HL-60 (cell line): ENCODE data around the gene ENOSF1.

Experiments used
- DNase-seq, 2 experiments: peaks; one replicate each; pipeline ENCODE4 v3.0.0-alpha.2; 2010 to 2020; ENCODE audit warnings: low read depth in 1 of 2, low spot score in 1 of 2
- H3K27ac ChIP-seq: fragments of 250-450 bp; sonication (Bioruptor Pico); replicated peaks from 2 replicates; pipeline ENCODE4 v1.5.1; 2020; ENCODE audit warnings: mild to moderate bottlenecking, moderate library complexity
- H3K27me3 ChIP-seq: fragments of 250-450 bp; sonication (Bioruptor Pico); 2 replicates; pipeline ENCODE4 v1.5.1; 2021; ENCODE audit warnings: mild to moderate bottlenecking, moderate library complexity; ENCODE audit not compliant: insufficient read depth, poor library complexity, severe bottlenecking
- H3K4me3 ChIP-seq: replicated peaks from 2 replicates; pipeline ENCODE4 v1.5.1; 2011; ENCODE audit warnings: mild to moderate bottlenecking, control low read depth, low read length; ENCODE audit not compliant: insufficient read depth
- GABPA ChIP-seq: IDR thresholded peaks from 2 replicates; pipeline ENCODE4 v1.6.1; 2012; ENCODE audit warnings: low read depth
- POLR2AphosphoS5 ChIP-seq: IDR thresholded peaks from 2 replicates; pipeline ENCODE4 v1.6.1; 2012; ENCODE audit warnings: low read depth
- SPI1 ChIP-seq: IDR thresholded peaks from 2 replicates; pipeline ENCODE4 v1.6.1; 2012; ENCODE audit warnings: low read depth, mild to moderate bottlenecking, borderline replicate concordance
- TF ChIP-seq, protein P1 (sequence below): IDR thresholded peaks from 2 replicates; pipeline ENCODE4 v1.6.1; 2012; ENCODE audit warnings: low read depth; ENCODE audit not compliant: insufficient replicate concordance
- TF ChIP-seq, protein P2 (sequence below): IDR thresholded peaks from one replicate; pipeline ENCODE4 v1.5.1; 2011; ENCODE audit warnings: low read length, control low read depth, inconsistent platforms; ENCODE audit not compliant: insufficient read depth

ENOSF1 gene

DNA sequence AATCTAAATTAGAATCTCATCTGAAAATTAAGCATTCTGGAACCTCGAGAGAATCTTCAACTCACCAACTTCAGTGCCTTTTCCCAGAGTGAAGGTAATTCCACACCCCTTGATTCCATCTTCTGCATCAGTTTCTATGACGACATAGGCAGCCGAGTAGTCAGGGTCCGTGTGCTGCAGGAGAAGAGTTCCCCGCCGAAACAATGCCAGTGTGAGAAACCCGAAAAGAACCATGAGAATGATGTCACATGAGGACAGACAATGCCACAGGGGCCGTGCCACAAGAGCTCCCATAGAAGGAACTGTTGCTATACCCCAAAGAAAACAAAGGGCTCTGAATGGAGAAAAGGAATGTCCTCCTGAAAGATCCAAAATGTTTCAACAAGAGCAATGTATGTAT is 6.0 kb downstream of the ENOSF1 start:
- Histone ChIP-seq H3K4me3 (no peak overlapping the region), H3K27me3 (no peaks in the 10 kb centered on the region), H3K27ac (no peak overlapping the region)
- DNase-seq: no peak
- TF ChIP-seq POLR2AphosphoS5: no peak
- TF ChIP-seq, protein P1, sequence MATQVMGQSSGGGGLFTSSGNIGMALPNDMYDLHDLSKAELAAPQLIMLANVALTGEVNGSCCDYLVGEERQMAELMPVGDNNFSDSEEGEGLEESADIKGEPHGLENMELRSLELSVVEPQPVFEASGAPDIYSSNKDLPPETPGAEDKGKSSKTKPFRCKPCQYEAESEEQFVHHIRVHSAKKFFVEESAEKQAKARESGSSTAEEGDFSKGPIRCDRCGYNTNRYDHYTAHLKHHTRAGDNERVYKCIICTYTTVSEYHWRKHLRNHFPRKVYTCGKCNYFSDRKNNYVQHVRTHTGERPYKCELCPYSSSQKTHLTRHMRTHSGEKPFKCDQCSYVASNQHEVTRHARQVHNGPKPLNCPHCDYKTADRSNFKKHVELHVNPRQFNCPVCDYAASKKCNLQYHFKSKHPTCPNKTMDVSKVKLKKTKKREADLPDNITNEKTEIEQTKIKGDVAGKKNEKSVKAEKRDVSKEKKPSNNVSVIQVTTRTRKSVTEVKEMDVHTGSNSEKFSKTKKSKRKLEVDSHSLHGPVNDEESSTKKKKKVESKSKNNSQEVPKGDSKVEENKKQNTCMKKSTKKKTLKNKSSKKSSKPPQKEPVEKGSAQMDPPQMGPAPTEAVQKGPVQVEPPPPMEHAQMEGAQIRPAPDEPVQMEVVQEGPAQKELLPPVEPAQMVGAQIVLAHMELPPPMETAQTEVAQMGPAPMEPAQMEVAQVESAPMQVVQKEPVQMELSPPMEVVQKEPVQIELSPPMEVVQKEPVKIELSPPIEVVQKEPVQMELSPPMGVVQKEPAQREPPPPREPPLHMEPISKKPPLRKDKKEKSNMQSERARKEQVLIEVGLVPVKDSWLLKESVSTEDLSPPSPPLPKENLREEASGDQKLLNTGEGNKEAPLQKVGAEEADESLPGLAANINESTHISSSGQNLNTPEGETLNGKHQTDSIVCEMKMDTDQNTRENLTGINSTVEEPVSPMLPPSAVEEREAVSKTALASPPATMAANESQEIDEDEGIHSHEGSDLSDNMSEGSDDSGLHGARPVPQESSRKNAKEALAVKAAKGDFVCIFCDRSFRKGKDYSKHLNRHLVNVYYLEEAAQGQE: no peak
- TF ChIP-seq SPI1: no peak
- TF ChIP-seq, protein P2, sequence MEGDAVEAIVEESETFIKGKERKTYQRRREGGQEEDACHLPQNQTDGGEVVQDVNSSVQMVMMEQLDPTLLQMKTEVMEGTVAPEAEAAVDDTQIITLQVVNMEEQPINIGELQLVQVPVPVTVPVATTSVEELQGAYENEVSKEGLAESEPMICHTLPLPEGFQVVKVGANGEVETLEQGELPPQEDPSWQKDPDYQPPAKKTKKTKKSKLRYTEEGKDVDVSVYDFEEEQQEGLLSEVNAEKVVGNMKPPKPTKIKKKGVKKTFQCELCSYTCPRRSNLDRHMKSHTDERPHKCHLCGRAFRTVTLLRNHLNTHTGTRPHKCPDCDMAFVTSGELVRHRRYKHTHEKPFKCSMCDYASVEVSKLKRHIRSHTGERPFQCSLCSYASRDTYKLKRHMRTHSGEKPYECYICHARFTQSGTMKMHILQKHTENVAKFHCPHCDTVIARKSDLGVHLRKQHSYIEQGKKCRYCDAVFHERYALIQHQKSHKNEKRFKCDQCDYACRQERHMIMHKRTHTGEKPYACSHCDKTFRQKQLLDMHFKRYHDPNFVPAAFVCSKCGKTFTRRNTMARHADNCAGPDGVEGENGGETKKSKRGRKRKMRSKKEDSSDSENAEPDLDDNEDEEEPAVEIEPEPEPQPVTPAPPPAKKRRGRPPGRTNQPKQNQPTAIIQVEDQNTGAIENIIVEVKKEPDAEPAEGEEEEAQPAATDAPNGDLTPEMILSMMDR: no peak
- TF ChIP-seq GABPA: no peak

DNA sequence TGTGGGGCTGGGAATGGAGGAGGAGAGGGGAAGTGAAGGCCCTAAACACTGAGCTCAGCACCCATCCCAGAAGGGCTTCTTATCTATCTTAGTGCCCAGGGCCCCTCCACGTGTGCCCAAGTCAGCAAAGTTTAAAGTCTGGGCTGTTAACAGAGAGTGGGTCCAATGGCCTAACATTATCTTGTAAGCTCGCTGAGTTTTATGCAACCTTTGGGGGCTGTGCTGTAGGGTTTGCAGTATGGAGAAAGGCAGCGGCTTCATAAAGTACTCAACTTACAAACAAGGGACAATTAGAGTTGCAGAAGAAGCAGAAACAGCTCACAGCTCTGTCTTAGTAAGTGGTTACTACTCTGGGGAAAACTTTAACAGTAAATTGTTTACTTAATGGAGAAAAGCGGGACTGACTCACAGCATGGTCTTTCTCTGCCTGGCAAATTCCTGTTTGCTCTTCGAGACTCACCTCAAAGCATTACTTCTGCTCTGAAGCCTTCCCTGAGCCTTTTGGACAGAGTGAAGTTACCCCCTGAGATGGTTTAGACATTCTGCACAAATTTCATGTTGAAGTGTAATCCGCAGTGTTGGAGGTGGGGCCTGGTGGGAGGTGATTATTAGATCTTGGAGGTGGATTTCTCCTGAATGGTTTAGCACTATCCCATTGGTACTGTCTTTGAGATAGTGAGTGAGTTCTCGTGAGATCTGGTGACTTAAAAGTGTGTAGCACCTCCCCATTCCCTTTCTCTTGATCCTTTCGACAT is 9.0 kb downstream of the ENOSF1 start:
- no peak for DNase-seq
- no peak; the same call in 1 of the 2 replicates for TF ChIP-seq POLR2AphosphoS5
- H3K27ac ChIP-seq: peak overlapping the region; percentile 18
- no peaks in the 10 kb centered on the region for H3K27me3 ChIP-seq
- no peak overlapping the region for H3K4me3 ChIP-seq

DNA sequence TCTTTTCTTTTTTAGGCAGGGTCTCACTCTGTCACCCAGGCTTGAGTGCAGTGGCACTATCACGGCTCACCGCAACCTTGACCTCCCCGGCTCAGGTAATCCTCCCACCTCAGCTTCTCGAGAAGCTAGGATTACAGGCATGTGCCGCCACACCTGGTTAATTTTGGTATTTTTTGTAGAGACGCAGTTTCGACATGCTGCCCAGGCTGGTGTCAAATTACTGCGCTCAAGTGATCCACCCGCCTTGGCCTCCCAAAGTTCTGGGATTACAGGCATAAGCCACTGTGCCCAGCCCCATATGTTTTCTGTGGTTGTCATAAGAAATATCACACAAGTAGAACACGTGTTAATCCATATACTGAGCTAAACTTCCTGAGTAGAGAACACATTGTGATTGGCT is 14.6 kb downstream of the ENOSF1 start:
- DNase-seq: no peak
- H3K27ac ChIP-seq: no peak overlapping the region
- no peaks in the 10 kb centered on the region for H3K27me3 ChIP-seq
- no peak overlapping the region for H3K4me3 ChIP-seq
- TF ChIP-seq SPI1 (no peak), GABPA (no peak), POLR2AphosphoS5 (no peak)
- TF ChIP-seq, protein P2: no peak
- TF ChIP-seq, protein P1: no peak

DNA sequence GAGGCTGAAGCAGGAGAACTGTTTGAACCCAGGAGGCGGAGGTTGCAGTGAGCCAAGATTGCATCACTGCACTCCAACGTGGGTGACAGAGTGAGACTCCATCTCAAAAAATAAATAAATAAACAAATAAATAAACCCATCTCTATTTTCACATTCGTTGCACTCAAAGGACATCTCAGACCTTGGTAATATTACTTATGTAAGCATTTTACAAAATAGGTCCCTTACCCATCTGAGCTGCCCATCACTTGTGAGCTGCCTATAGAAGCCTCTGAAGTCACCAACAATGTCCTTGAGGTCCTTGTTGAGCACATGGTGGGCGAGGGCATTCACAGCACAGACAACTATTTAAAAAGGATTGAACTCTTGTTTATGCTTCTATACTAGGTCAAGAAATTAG is 15.4 kb downstream of the ENOSF1 start:
- H3K27me3 ChIP-seq: no peaks in the 10 kb centered on the region

More for the DNA sequence above, 15.4 kb downstream of the ENOSF1 start:
- Histone ChIP-seq H3K4me3 (no peak overlapping the region), H3K27ac (no peak overlapping the region)
- DNase-seq: no peak
- no peak for TF ChIP-seq GABPA
- TF ChIP-seq SPI1: no peak
- TF ChIP-seq POLR2AphosphoS5: no peak
- TF ChIP-seq, protein P1: no peak
- TF ChIP-seq, protein P2: no peak
